ENCODE results near the gene ZW10. TPM values are rescaled to one million over a fixed set of nuclear protein-coding genes. Genes with fewer than 3 reads are reported as not detected.
A peak's percentile ranks its signal among the peaks of the same experiment; 100 is the strongest.
"Not testable (repeated sequence)": the region's sequence is repeated elsewhere in the genome, so short reads cannot be mapped to it uniquely, and the experiment has no call there.

ZW10 gene
- total RNA-seq, 2 experiments from 2014 or later: 17.3 to 20.8 TPM

DNA sequence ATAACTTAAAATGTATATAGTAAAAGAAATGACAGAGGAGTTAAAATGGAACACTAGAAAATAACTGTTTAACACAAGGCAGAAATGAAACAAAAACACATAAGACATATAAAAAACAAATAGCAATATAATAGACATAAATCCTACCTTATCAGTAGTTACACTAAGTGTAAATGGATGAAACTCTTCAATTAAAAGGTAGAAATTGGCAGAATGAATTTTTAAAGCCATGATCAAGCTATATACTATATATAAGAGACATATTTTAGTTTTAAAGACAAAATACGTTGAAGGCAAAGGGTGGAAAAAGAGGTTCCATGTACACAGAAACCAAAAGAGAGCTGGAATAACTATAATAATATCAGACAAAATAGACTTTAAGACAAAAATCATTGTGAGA, 62.5 kb downstream of the ZW10 start:
- ATAC-seq (no peak), DNase-seq (no peak)
- Mint-ChIP-seq H3K4me3 (no peak overlapping the region), H3K27ac (no peak overlapping the region), H3K36me3 (peaks cover 20% of the 10 kb centered on the region), H3K9me3 (ENCODE audit: low read depth) (peaks cover 14% of the 10 kb centered on the region), H3K27me3 (no peaks in the 10 kb centered on the region), H3K4me1 (no peaks in the 10 kb centered on the region)
- CTCF ChIA-PET: no interaction called here

DNA sequence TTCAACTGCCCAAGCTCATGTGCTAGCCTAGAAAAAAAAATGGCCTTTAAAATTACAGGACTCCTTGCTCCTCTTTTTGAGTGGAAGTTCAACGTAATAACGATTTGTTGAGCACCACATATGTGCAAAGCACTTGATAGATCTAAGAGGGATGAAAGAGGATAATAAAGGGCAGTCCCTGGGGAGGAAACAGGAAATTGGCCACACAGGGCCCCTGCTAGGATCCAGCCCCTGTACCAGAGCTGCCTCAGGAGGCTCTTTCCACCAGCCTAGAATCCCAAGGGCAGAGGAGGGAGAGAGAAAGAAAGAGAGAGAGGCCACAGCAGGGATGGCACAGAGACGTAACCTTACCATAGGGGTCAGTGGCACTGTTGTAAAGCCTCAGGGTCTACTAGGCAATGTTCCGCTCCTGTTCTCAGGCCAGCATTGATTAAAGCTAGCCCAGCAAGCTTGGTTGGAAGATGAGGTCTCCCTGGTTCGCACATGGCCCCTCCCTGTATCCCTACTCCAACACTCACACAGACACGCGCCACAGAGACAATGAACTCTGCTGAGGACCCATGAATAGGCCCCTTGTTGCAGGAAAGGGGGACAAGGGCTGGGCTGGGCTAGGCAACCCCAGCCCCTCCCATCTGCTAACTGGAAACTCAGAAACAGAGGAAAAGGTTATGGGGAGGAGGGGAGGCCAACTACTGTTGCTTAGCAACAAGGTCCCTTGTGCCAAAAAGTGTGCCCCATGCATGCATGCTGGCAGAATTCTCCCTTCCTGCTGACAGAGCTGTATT, 67.4 kb downstream of the ZW10 start, which contains the start of gene TMPRSS5:
Gene TMPRSS5 (minus strand): TSS at position 438 of the 785 bp plus-strand sequence. CDS start 84 bp downstream, at position 354.
- Mint-ChIP-seq H3K27ac (no peak within 1 kb of the TSS), H3K4me1 (no peaks in the 10 kb centered on the region), H3K27me3 (no peaks in the 10 kb centered on the region), H3K36me3 (peaks cover 16% of the 10 kb centered on the region), H3K4me3 (no peak within 1 kb of the TSS), H3K9me3 (ENCODE audit: low read depth) (peaks cover 20% of the 10 kb centered on the region)
- CTCF ChIA-PET: no interaction called here
- ATAC-seq (no peak), DNase-seq (no peak)

DNA sequence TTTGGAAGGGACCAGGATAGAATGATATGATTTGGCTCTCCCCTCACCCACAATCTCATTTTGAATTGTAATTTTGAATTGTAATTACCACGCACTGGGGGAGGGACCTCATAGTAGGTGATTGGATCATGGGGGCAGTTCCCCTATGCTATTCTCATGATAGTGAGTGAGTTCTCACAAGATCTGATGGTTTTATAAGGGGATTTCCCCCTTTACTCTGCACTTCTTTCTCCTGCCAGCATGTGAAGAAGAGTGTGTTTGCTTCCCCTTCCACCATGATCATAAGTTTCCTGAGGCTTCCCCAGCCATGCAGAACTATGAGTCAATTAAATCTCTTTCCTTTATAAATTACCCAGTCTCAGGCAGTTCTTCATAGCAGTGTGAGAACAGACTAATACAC, 69.9 kb downstream of the ZW10 start:
- Mint-ChIP-seq H3K36me3 (peaks cover 17% of the 10 kb centered on the region), H3K9me3 (ENCODE audit: low read depth) (peaks cover 17% of the 10 kb centered on the region)
- not testable (repeated sequence) for H3K27me3 Mint-ChIP-seq, ATAC-seq, H3K27ac Mint-ChIP-seq, H3K4me3 Mint-ChIP-seq, H3K4me1 Mint-ChIP-seq, DNase-seq
- CTCF ChIA-PET: interaction anchor here (1.1 kb wide), 1 partner anchor 22 kb away, joined by 3 read pairs; no protein-coding TSS in a partner anchor

DNA sequence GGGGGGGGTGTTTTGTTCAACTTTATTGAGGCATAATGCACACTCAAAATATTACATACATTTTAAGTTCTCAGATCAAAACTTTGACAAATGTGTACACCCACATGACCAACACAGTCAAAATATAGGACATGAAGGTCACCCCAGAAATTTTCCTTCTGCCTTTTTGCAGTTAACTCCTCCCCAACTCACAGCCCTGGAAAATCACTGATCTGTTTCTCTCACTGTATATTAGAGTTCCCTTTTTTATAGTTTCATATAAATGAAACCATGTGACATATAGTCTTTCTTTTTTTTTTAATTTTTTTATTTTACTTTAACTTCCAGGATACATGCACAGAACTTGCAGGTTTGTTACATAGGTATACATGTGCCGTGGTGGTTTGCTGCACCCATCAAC, 72.0 kb downstream of the ZW10 start:
- Mint-ChIP-seq H3K4me1 (peaks cover 1% of the 10 kb centered on the region), H3K36me3 (peaks cover 7% of the 10 kb centered on the region), H3K27ac (no peak overlapping the region), H3K27me3 (no peaks in the 10 kb centered on the region), H3K4me3 (no peak overlapping the region), H3K9me3 (ENCODE audit: low read depth) (peaks cover 8% of the 10 kb centered on the region)
- no peak for DNase-seq
- CTCF ChIA-PET: no interaction called here
- no peak for ATAC-seq

DNA sequence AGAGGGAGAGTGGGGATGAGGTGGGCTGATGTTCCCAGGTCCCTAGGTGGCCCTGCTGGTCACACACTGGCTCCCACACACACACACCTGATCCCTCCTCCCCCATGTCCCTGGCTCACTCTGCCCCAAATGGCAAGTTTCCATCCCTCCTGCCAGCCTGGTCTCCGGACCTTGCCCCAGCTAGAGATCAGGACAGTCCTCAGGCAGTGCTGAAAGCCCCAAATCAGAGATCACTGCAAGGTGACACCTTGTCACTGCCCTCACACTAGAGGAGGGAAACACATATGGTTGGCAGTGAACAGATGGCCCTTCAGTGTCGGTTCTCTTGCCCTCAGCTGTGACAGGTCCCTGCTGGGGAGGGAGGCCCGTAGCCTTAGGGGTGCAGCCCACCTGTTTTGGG, 75.0 kb downstream of the ZW10 start:
- Mint-ChIP-seq H3K27me3 (no peaks in the 10 kb centered on the region), H3K36me3 (peaks cover 4% of the 10 kb centered on the region), H3K27ac (no peak overlapping the region), H3K4me3 (no peak overlapping the region), H3K4me1 (peaks cover 14% of the 10 kb centered on the region), H3K9me3 (ENCODE audit: low read depth) (peaks cover 5% of the 10 kb centered on the region)
- no peak for DNase-seq
- ATAC-seq: no peak
- CTCF ChIA-PET: no interaction called here

DNA sequence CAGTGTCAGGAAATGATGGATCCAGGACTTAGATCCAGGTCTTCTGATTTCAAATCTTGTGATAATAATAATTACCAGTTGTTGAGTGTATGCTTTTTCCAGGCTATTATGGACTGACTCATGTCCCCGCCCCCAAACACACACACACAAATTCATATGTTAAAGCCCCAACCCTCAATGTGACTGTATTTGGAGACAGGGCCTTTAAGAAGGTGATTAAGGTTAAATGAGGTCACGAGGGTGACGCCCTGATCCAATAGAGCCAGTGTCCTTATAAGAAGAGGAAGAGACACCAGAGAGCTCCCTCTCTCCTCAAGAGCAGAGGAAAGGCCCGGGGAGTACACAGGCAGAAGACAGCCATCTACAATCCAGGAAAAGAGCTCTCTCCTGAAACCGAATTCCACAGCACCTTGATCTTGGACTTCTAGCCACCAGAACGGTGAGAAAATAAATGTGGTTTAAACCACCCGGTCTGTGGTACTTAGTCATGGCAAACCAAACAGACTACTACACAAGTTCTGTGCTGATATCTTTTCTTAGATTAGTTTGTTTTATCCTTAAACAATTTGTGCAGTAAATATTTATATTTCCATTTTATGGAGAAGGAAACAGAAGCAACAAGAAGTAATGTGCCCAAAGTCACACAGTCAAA, 75.6 kb downstream of the ZW10 start:
- Mint-ChIP-seq H3K4me1 (peaks cover 14% of the 10 kb centered on the region), H3K4me3 (no peak overlapping the region), H3K27ac (no peak overlapping the region), H3K9me3 (ENCODE audit: low read depth) (peaks cover 5% of the 10 kb centered on the region), H3K27me3 (no peaks in the 10 kb centered on the region), H3K36me3 (peaks cover 4% of the 10 kb centered on the region)
- ATAC-seq (no peak), DNase-seq (no peak)
- CTCF ChIA-PET: no interaction called here

DNA sequence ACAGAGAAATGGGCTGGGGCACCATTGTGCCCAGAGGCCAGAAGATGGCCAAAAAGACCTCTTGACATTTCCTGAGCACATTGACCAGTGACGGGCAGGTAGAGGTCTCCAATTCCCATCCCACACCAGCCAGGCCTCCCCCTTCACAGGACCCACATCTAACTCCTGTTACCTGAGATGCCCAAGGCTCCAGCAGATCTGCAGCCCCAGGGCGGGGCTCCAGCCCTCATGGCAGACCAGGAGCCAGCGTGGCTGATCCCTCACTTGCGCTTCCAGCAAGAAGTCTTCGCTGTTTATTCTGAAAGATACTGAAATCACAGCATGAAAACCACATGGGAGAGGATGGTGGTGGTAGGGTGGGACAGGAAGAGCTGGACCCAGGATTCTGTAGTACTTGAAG, 76.4 kb downstream of the ZW10 start:
- peaks cover 14% of the 10 kb centered on the region for H3K4me1 Mint-ChIP-seq
- H3K9me3 Mint-ChIP-seq (ENCODE audit: low read depth): peaks cover 5% of the 10 kb centered on the region
- ATAC-seq (no peak), DNase-seq (no peak)
- no peak overlapping the region for H3K27ac Mint-ChIP-seq
- H3K36me3 Mint-ChIP-seq: peaks cover 4% of the 10 kb centered on the region
- CTCF ChIA-PET: no interaction called here
- no peak overlapping the region for H3K4me3 Mint-ChIP-seq
- H3K27me3 Mint-ChIP-seq: no peaks in the 10 kb centered on the region

DNA sequence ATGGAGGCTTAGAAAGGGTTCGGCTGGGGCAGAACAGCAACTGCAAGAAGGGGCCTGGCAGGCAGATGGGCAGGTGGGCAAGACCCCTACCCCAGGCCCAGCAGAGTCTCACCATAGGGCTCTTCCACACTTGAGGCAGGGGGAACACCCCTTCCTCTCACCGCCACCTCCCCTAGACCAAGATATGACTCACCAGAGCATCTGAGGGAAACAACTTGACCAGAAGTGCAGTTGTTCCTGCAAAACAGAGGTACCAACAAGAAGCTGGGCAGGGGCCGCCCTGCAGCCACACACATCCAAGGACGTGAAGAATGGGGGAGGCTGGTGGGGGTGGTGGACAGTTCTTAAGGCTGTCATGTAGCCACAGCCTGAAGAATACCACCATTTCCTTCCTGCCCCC, 78.3 kb downstream of the ZW10 start:
- Mint-ChIP-seq H3K4me1 (peaks cover 25% of the 10 kb centered on the region), H3K4me3 (no peak overlapping the region), H3K36me3 (no peaks in the 10 kb centered on the region), H3K27me3 (no peaks in the 10 kb centered on the region), H3K9me3 (ENCODE audit: low read depth) (no peaks in the 10 kb centered on the region), H3K27ac (no peak overlapping the region)
- CTCF ChIA-PET: interaction anchor here (1.0 to 1.4 kb wide), 2 partner anchors 21 to 114 kb away, joined by 3 to 4 read pairs; no protein-coding TSS in a partner anchor
- no peak for DNase-seq
- no peak for ATAC-seq

DNA sequence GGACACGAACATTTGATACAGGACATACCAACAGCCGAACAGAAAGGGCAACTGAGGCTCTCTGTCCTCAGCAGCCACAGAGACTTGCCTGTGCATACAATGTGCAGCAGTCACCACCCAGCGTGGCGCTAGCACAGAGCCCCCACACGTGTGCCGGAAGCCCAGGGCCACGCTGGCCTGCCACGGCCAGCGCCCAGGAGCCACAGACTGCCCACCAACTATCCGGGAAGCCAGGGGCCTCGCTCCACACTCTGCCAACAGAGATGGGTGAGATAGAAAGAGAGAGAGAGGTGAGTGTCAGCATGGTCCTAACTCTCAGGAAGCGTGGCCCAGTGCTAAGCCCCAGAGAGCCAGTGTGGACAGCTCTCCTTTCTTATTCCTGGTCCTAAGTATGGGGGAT, 79.1 kb downstream of the ZW10 start:
- ATAC-seq: no peak
- no peaks in the 10 kb centered on the region for H3K9me3 Mint-ChIP-seq (ENCODE audit: low read depth)
- peaks cover 27% of the 10 kb centered on the region for H3K4me1 Mint-ChIP-seq
- no peak for DNase-seq
- no peak overlapping the region for H3K4me3 Mint-ChIP-seq
- CTCF ChIA-PET: interaction anchor here (0.6 kb wide), 1 partner anchor 32 kb away, joined by 3 read pairs; no protein-coding TSS in a partner anchor
- H3K27me3 Mint-ChIP-seq: no peaks in the 10 kb centered on the region
- no peak overlapping the region for H3K27ac Mint-ChIP-seq
- no peaks in the 10 kb centered on the region for H3K36me3 Mint-ChIP-seq

DNA sequence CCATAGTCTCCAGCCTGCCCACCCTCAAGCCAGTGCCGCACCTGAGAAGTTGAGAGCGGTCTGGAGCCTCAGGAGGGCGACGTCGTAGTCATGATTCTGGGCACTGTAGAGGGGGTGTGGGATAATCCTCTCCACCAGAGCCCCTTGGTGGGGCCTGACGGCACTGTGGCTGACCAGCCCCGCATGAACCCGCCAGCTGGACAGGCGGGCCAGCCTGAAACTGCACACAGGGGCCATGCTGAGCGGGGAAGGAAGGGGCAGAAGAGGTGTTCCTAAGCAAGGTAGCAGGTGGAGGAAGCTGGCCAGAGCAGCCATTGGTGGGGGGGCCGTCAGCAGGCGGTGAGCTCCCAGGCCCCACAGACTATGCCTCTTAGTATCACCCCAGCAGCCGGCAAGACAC, 80.5 kb downstream of the ZW10 start:
- H3K36me3 Mint-ChIP-seq: no peaks in the 10 kb centered on the region
- H3K27ac Mint-ChIP-seq: no peak overlapping the region
- H3K4me1 Mint-ChIP-seq: peaks cover 29% of the 10 kb centered on the region
- no peaks in the 10 kb centered on the region for H3K27me3 Mint-ChIP-seq
- CTCF ChIA-PET: no interaction called here
- no peak overlapping the region for H3K4me3 Mint-ChIP-seq
- DNase-seq: no peak
- ATAC-seq: no peak
- no peaks in the 10 kb centered on the region for H3K9me3 Mint-ChIP-seq (ENCODE audit: low read depth)

DNA sequence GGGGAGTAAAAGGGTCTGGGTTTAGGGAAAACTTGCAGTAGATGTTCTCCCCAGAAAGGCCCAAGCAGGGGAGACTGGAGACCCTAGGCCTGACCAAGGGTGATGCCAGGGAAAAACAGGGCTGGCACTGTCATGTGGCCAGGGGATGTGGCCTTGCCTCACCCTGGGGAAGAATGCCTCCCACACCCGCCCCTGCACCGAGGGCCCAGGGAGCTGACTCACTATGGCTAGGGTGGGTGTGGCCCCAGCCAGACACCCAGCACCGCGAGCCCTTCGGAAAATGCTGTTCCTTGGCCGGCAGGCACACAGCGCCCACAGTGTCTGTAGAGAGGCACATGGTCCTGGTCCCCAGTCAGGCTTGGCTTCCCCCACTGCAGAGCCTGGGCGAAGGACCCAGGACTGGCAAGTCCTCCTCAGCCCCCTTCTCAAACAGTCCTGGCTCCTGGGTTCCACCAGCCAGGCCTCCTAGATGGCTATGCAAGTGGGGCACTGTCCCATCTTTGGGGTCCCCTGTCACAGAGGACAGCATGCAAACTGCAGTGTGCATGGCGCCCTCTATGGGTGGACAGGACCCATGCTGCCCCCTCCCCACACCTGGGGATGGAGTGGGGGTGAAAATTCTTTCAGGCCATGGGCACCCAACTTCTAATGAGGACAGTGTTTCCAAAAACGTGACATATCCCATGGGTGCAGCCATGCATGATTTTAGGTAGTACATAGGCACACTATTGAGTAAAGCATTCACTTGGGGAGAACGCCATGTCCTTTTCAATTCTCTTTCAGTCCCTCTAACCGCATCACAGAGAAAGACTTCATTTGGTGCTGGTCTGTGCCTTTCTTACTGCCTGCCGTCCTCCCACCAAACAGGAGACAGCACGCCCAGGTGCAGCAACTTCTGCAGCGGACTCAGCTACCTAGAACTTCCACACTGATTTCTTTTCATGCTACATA, 82.6 kb downstream of the ZW10 start:
- H3K4me3 Mint-ChIP-seq: no peak overlapping the region
- H3K36me3 Mint-ChIP-seq: no peaks in the 10 kb centered on the region
- ATAC-seq (peak; percentile 21), DNase-seq (no peak)
- CTCF ChIA-PET: interaction anchor here (1.2 kb wide), 1 partner anchor 197 kb away, joined by 3 read pairs; no protein-coding TSS in a partner anchor
- no peak overlapping the region for H3K27ac Mint-ChIP-seq
- H3K9me3 Mint-ChIP-seq (ENCODE audit: low read depth): no peaks in the 10 kb centered on the region
- H3K27me3 Mint-ChIP-seq: no peaks in the 10 kb centered on the region
- peaks cover 41% of the 10 kb centered on the region for H3K4me1 Mint-ChIP-seq

DNA sequence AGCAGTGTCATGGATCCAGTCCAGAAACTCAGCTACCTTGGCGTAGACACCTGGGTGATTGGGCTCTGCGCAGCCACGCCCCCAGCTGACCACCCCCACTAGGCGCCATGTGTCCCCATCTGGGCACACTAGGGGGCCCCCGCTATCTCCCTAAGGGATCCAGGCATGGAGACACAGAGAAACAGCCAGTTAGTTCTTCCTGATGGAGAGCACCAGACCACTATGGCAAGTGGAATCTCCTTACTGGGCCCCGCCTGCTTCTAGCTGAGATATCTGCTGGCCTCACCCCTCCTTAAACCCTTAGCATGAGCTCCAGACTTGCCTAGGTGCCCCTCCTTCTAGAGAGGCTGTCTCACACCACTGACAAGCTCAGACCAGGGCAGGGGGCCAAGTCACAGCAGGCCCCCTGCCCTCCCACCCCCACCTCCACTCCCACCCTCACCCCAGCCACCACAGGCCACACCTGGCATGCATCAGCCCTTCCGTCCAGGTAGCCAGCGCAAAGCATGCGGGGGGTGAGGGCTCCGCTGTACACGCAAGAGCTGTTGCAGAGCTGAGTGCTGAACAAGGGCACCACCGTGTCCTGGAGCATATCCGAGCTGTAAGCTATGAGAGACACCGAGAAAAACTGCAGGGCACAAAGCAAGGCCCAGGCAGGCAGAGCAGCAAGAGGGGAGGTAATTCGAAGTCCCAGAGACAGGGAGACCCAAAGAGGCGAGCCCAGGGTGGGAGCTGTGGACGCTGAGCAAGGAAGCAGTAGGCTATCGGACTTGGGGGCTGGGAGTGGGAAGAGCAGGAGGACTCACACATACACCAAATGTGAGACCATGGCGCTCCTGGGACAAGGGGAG, 83.5 kb downstream of the ZW10 start:
- Mint-ChIP-seq H3K27ac (no peak overlapping the region), H3K9me3 (ENCODE audit: low read depth) (no peaks in the 10 kb centered on the region), H3K4me1 (peaks cover 38% of the 10 kb centered on the region), H3K4me3 (no peak overlapping the region), H3K36me3 (no peaks in the 10 kb centered on the region), H3K27me3 (no peaks in the 10 kb centered on the region)
- DNase-seq (no peak), ATAC-seq (no peak)
- CTCF ChIA-PET: no interaction called here

Data from activated CD8-positive, alpha-beta memory T cell treated with anti-CD3 and anti-CD28 coated beads, Interleukin-2, amount 10 ng/mL, durations not matched to agents 7 days and 5 days (primary cell).